GM12891 (cell line): ENCODE results near the gene ASAP3.

ENCODE experiments used
- DNase-seq: peaks from one replicate; pipeline ENCODE4 v3.0.0; 2011; ENCODE audit warnings: low spot score; ENCODE audit not compliant: insufficient read length
- FAIRE-seq: peaks from 2 replicates; lab custom pipeline; 2011; peaks lifted over from hg19 to GRCh38; lab: Jason Lieb, UNC
- PAX5 ChIP-seq: IDR thresholded peaks from 2 replicates; pipeline ENCODE4 v1.6.1; 2011; ENCODE audit warnings: low read length, moderate library complexity, mild to moderate bottlenecking; ENCODE audit not compliant: insufficient read depth, severe bottlenecking
- POLR2A ChIP-seq: IDR thresholded peaks from 2 replicates; pipeline ENCODE4 v1.6.1; 2011; ENCODE audit warnings: low read depth, low read length, control low read depth
- POLR2AphosphoS5 ChIP-seq: IDR thresholded peaks from 2 replicates; pipeline ENCODE4 v1.6.1; 2011; ENCODE audit warnings: low read depth, low read length, control low read depth
- POU2F2 ChIP-seq: IDR thresholded peaks from 2 replicates; pipeline ENCODE4 v1.6.1; 2011; ENCODE audit warnings: low read depth, mild to moderate bottlenecking, control low read depth, low read length, moderate library complexity
- SPI1 ChIP-seq: IDR thresholded peaks from 2 replicates; pipeline ENCODE4 v1.6.1; 2011; ENCODE audit warnings: low read depth, low read length, control low read depth
- TAF1 ChIP-seq: IDR thresholded peaks from 2 replicates; pipeline ENCODE4 v1.6.1; 2011; ENCODE audit warnings: low read depth, low read length, control low read depth

Gene ASAP3

GRCh38 chr1:23449958-23450357 is 34.0 kb downstream of the ASAP3 start:
- no peak for TF ChIP-seq PAX5
- no peak for TF ChIP-seq TAF1
- TF ChIP-seq POU2F2 = no peak
- TF ChIP-seq POLR2AphosphoS5 = no peak
- no peak for TF ChIP-seq POLR2A
- no peak for TF ChIP-seq SPI1
- no peak for FAIRE-seq
- DNase-seq = no peak

GRCh38 chr1:23449306-23449705 is 34.7 kb downstream of the ASAP3 start:
- no peak for TF ChIP-seq POLR2AphosphoS5
- DNase-seq (no peak), FAIRE-seq (no peak)

DNA sequence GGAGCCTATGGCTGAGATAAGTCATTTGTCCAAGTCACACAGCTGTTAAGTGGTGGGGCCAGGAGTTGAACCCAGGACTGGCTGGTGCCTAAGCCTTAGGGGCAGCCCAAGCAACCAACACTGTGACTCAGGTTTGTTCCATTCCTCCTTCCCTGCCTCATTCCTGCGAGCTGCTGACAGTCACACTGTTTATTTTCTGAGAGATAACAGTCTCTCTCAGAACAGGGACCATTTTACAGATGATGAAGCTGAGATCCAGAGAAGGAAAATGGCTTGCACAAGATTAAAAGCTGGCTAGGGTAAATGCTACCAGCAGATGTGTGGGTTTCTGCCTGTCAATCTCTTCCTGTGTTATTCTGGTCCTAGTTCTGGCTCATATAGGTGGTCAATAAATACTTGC is 35.1 kb downstream of the ASAP3 start:
- no peak for TF ChIP-seq TAF1
- TF ChIP-seq PAX5 = no peak
- FAIRE-seq (no peak), DNase-seq (no peak)

GRCh38 chr1:23446661-23447310 is 37.2 kb downstream of the ASAP3 start:
- TF ChIP-seq POU2F2 = no peak
- no peak for TF ChIP-seq PAX5
- no peak for TF ChIP-seq POLR2A
- no peak for TF ChIP-seq SPI1
- TF ChIP-seq POLR2AphosphoS5 = no peak
- TF ChIP-seq TAF1 = no peak
- DNase-seq (no peak), FAIRE-seq (no peak)

GRCh38 chr1:23444596-23445390 is 39.2 kb downstream of the ASAP3 start:
- DNase-seq (no peak), FAIRE-seq (no peak)
- TF ChIP-seq PAX5 (no peak), TAF1 (no peak), POU2F2 (no peak), POLR2A (no peak), POLR2AphosphoS5 (no peak), SPI1 (no peak)

DNA sequence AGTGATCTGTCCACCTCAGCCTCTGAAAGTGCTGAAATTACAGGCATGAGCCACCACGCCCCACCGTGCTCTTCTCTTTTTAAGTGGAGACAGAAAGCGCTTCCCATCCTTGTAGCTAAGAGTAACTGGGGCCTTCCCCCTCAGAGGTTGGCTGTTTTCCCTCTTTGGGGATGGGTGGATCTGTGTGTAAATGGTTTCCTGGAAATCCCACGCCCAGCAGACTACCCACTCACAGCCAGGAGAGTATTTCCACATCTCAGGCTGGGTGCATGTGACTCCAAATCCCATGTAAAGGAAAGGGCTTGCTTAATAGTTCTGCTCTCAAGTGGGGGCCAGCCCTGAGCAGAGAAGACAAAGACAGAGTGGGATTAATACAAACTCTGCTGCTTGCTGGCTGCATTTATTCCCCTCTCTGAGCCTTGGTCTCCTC is 39.9 kb downstream of the ASAP3 start:
- TF ChIP-seq TAF1 = no peak
- no peak for FAIRE-seq
- no peak for DNase-seq

DNA sequence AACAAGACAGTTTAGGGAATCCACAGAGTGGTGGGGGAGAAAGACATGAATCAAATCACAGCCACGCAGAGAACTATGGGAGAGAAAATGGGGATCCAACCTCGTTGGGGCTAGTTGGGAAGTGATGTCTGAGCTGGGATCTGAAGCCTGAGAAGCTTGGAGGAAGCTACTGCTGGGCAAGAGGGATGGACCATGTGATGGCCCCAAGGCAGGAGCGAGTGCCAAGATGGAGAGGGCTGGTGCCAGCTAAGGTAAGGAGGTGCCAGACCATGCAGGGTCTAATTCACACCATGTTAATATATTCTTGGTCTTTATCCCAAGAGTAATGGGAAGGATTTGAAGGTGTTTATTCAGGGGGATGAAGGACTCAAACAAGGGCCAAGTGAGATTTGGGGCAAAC is 41.2 kb downstream of the ASAP3 start:
- TF ChIP-seq POU2F2 = no peak
- TF ChIP-seq POLR2AphosphoS5 = no peak
- TF ChIP-seq SPI1 = no peak
- TF ChIP-seq POLR2A = no peak
- TF ChIP-seq TAF1 = no peak
- no peak for TF ChIP-seq PAX5
- DNase-seq = no peak
- FAIRE-seq = no peak

DNA sequence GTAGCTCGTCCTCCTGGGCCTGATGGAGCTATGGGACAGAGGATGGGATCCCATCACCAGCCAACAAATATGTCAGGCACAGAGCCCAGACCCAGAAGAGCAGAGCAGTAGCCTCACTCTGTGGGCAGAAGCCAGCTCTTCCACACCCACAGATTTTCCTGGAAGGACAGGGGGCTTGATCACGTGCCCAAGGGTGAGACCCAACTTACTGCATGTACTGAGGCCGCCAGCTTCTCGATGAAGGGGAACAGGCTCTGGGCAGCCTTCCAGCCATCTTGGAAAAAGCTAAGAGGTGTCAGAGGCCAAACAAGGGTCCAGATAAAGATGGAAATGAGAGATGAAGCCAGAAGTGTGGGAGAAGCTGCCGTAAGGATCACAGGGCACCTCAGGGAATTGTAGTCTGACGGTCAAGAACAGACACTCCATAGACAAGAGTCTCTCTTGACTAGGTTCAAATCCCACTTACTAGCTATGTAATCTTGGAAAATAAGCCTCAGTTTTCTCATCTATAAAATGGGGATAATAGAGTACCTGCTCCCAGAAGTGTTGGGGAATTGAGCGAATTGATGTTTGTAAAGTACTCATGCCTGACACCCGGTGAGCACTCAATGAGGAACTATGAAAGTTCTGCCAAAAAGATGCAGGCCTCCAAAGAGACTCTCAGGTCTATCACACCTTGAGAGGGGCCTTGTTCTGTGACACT is 42.4 kb downstream of the ASAP3 start:
- no peak for TF ChIP-seq POU2F2
- no peak for TF ChIP-seq PAX5
- TF ChIP-seq TAF1 = no peak
- no peak for TF ChIP-seq SPI1
- TF ChIP-seq POLR2AphosphoS5 = no peak
- TF ChIP-seq POLR2A = no peak
- no peak for FAIRE-seq
- no peak for DNase-seq

DNA sequence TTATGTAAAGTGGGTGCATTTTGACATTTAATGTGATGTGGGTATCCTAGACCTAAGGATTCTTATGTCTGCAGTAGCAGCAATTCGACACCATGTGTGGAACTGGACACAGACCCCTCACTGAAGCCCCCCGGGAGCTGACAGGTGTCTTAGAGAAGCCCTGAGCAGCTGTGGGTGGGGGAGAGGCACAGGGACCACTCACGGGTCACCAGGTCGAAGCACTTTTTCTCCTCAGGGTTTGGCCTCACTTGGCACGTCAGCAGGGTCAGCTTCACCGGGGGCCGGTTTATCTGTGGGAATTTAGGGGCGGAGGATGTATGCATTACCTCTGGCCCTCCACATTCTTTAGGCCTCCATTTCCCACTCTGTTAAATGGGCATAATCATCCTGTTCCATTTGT is 45.4 kb downstream of the ASAP3 start:
- no peak for FAIRE-seq
- DNase-seq = no peak
- no peak for TF ChIP-seq PAX5
- TF ChIP-seq POU2F2 = no peak
- TF ChIP-seq POLR2A = no peak
- TF ChIP-seq POLR2AphosphoS5 = no peak
- no peak for TF ChIP-seq SPI1
- no peak for TF ChIP-seq TAF1

- DNase-seq (no peak), FAIRE-seq (no peak)
- TF ChIP-seq POLR2AphosphoS5 = no peak
- no peak for TF ChIP-seq PAX5
- TF ChIP-seq POLR2A = no peak
- no peak for TF ChIP-seq POU2F2
- TF ChIP-seq SPI1 = no peak
- TF ChIP-seq TAF1 = no peak
Measured at GRCh38 chr1:23437355-23437664, 46.7 kb downstream of the ASAP3 start.
